HEK293 (cell line): ENCODE data around the gene ERG.

Source experiments
- CTCF ChIA-PET: fragments of 350-600 bp; formaldehyde crosslinking; extraction: SDS; loops from one replicate; lab custom pipeline; 2021; ENCODE audit warnings: antibody characterized with exemption; lab: Yijun Ruan, JAX
- POLR2A ChIA-PET: fragments of 300-600 bp; formaldehyde crosslinking; extraction: SDS; loops from one replicate; lab custom pipeline; 2020; ENCODE audit warnings: antibody characterized with exemption, inconsistent platforms; lab: Yijun Ruan, JAX
- H3K27ac ChIP-seq: fragments of 200-500 bp; sonication (Bioruptor generic); 2 replicates; pipeline ENCODE4 v1.5.1; 2014; ENCODE audit warnings: low read depth, low read length, control low read depth, inconsistent platforms; ENCODE audit errors: extremely low read depth
- H3K36me3 ChIP-seq, 2 experiments: fragments of 200-500 bp in 1 of 2; sonication (Bioruptor generic) in 1 of 2; 1 replicate in 1 of 2; 2 replicates in 1 of 2; pipeline ENCODE4 v1.5.1; 2014 to 2017; ENCODE audit warnings: inconsistent platforms in 2 of 2, low read length in 2 of 2; ENCODE audit not compliant: control insufficient read depth in 2 of 2, insufficient read depth in 1 of 2
- H3K4me1 ChIP-seq: fragments of 200-500 bp; sonication (Bioruptor generic); 2 replicates; pipeline ENCODE4 v1.5.1; 2014; ENCODE audit warnings: mild to moderate bottlenecking, low read length, inconsistent platforms; ENCODE audit not compliant: control insufficient read depth, insufficient read depth
- H3K4me3 ChIP-seq: 2 replicates; pipeline ENCODE4 v1.5.1; 2011; ENCODE audit warnings: low read depth, mild to moderate bottlenecking, control low read depth, low read length, moderate library complexity
- H3K9me3 ChIP-seq: fragments of 200-500 bp; sonication (Bioruptor generic); 2 replicates; pipeline ENCODE4 v1.5.1; 2014; ENCODE audit warnings: low read depth, low read length, inconsistent platforms; ENCODE audit not compliant: control insufficient read depth, insufficient read depth
- ELK4 ChIP-seq: IDR thresholded peaks from 2 replicates; pipeline ENCODE4 v1.6.1; 2011; ENCODE audit warnings: mild to moderate bottlenecking, low read depth, low read length, borderline replicate concordance
- GLIS1 ChIP-seq: fragments of 450-650 bp; formaldehyde crosslinking; IDR thresholded peaks from 2 replicates; pipeline ENCODE4 v1.5.1; 2016; ENCODE audit warnings: missing biosample characterization, missing genetic modification characterization
- GLIS2 ChIP-seq: fragments of 450-650 bp; formaldehyde crosslinking; IDR thresholded peaks from 2 replicates; pipeline ENCODE4 v1.5.1; 2016; ENCODE audit warnings: missing biosample characterization, missing genetic modification characterization
- HOXA7 ChIP-seq: sonication (generic); formaldehyde crosslinking; IDR thresholded peaks from 2 replicates; pipeline ENCODE4 v1.8.1; 2022; ENCODE audit warnings: missing genetic modification reagents, borderline replicate concordance
- HOXD13 ChIP-seq: sonication (generic); formaldehyde crosslinking; IDR thresholded peaks from 2 replicates; pipeline ENCODE4 v1.8.0; 2022; ENCODE audit warnings: missing genetic modification reagents, borderline replicate concordance
- PRDM10 ChIP-seq: fragments of 450-650 bp; formaldehyde crosslinking; IDR thresholded peaks from 2 replicates; pipeline ENCODE4 v1.5.1; 2016; ENCODE audit warnings: missing biosample characterization, missing genetic modification characterization
- SCRT1 ChIP-seq: fragments of 450-650 bp; formaldehyde crosslinking; IDR thresholded peaks from 2 replicates; pipeline ENCODE4 v1.5.1; 2016; ENCODE audit warnings: missing biosample characterization, missing genetic modification characterization, borderline replicate concordance
- SCRT2 ChIP-seq: fragments of 450-650 bp; formaldehyde crosslinking; IDR thresholded peaks from 2 replicates; pipeline ENCODE4 v1.5.1; 2016; ENCODE audit warnings: missing biosample characterization, missing genetic modification characterization
- SETDB1 ChIP-seq: IDR thresholded peaks from one replicate; pipeline ENCODE4 v1.6.1; 2017; ENCODE audit warnings: mild to moderate bottlenecking, low read length, moderate library complexity, mixed read lengths; ENCODE audit not compliant: insufficient read length
- ZBTB1 ChIP-seq: fragments of 450-650 bp; formaldehyde crosslinking; IDR thresholded peaks from 2 replicates; pipeline ENCODE4 v1.5.1; 2016; ENCODE audit warnings: missing biosample characterization, missing genetic modification characterization
- ZBTB11 ChIP-seq: fragments of 450-650 bp; formaldehyde crosslinking; conservative IDR thresholded peaks from 2 replicates; pipeline ENCODE4 v1.5.1; 2016; ENCODE audit warnings: low read depth, missing biosample characterization, missing genetic modification characterization
- ZNF155 ChIP-seq: fragments of 450-650 bp; formaldehyde crosslinking; IDR thresholded peaks from 2 replicates; pipeline ENCODE4 v1.5.1; 2016; ENCODE audit warnings: missing biosample characterization, missing genetic modification characterization
- ZNF202 ChIP-seq: fragments of 450-650 bp; formaldehyde crosslinking; IDR thresholded peaks from 2 replicates; pipeline ENCODE4 v1.5.1; 2016; ENCODE audit warnings: missing biosample characterization, missing genetic modification characterization, borderline replicate concordance
- ZNF292 ChIP-seq: fragments of 450-650 bp; formaldehyde crosslinking; IDR thresholded peaks from 2 replicates; pipeline ENCODE4 v1.5.1; 2016; ENCODE audit warnings: low read depth, missing biosample characterization, missing genetic modification characterization, borderline replicate concordance
- ZNF362 ChIP-seq: fragments of 450-650 bp; formaldehyde crosslinking; IDR thresholded peaks from 2 replicates; pipeline ENCODE4 v1.5.1; 2016; ENCODE audit warnings: missing biosample characterization, missing genetic modification characterization
- ZNF404 ChIP-seq: fragments of 450-650 bp; formaldehyde crosslinking; IDR thresholded peaks from 2 replicates; pipeline ENCODE4 v1.5.1; 2017; ENCODE audit warnings: missing biosample characterization, missing genetic modification characterization
- ZNF677 ChIP-seq: fragments of 450-650 bp; IDR thresholded peaks from 2 replicates; pipeline ENCODE4 v1.5.0; 2018; ENCODE audit warnings: missing biosample characterization, mild to moderate bottlenecking, missing genetic modification characterization, moderate library complexity
- ZNF792 ChIP-seq: fragments of 450-650 bp; formaldehyde crosslinking; IDR thresholded peaks from 2 replicates; pipeline ENCODE4 v1.5.1; 2016; ENCODE audit warnings: missing biosample characterization, missing genetic modification characterization
- ZSCAN18 ChIP-seq: fragments of 450-650 bp; formaldehyde crosslinking; IDR thresholded peaks from 2 replicates; pipeline ENCODE4 v1.5.1; 2016; ENCODE audit warnings: missing biosample characterization, missing genetic modification characterization
- ZSCAN30 ChIP-seq: fragments of 450-650 bp; IDR thresholded peaks from 2 replicates; pipeline ENCODE4 v1.5.1; 2018; ENCODE audit warnings: missing biosample characterization, mild to moderate bottlenecking, missing genetic modification characterization, moderate library complexity

ERG gene

GRCh38 chr21:38498057-38498833 lies at the start of gene ERG:
Gene ERG, minus strand, starts transcription at chr21:38498477. Its CDS starts 97 bp downstream, at chr21:38498380.
- no peaks in the 10 kb centered on the region for H3K36me3 ChIP-seq
- CTCF ChIA-PET, result no interaction called here
- H3K4me3 ChIP-seq, result no peak within 1 kb of the TSS
- no peaks in the 10 kb centered on the region for H3K9me3 ChIP-seq
- H3K27ac ChIP-seq, result no peak within 1 kb of the TSS
- no peak for TF ChIP-seq SCRT1 (tag by site-specific recombination)
- no peaks in the 10 kb centered on the region for H3K4me1 ChIP-seq
- POLR2A ChIA-PET, result no interaction called here

- no peaks in the 10 kb centered on the region for H3K36me3 ChIP-seq
- ChIA-PET CTCF (no interaction called here), POLR2A (no interaction called here)
- H3K27ac ChIP-seq, result no peak overlapping the region
- no peaks in the 10 kb centered on the region for H3K4me1 ChIP-seq
- TF ChIP-seq ZNF404 (tag by site-specific recombination) (no peak), GLIS1 (no peak), ZNF792 (tag by site-specific recombination) (no peak), HOXD13 (no peak), ZNF155 (tag by site-specific recombination) (no peak), ZNF202 (no peak), ZSCAN30 (tag by site-specific recombination) (no peak), ZNF677 (tag by site-specific recombination) (no peak), GLIS2 (tag by site-specific recombination) (no peak), PRDM10 (tag by site-specific recombination) (no peak)
- H3K9me3 ChIP-seq, result no peaks in the 10 kb centered on the region
- no peak overlapping the region for H3K4me3 ChIP-seq
Observed at GRCh38 chr21:38544661-38545060, 46.4 kb upstream of the ERG start.

GRCh38 chr21:38542263-38542662 lies 44.0 kb upstream of the ERG start:
- Histone ChIP-seq H3K27ac (no peak overlapping the region), H3K4me1 (no peaks in the 10 kb centered on the region), H3K36me3 (no peaks in the 10 kb centered on the region), H3K4me3 (no peak overlapping the region), H3K9me3 (no peaks in the 10 kb centered on the region)
- CTCF ChIA-PET, result no interaction called here
- POLR2A ChIA-PET, result no interaction called here
- TF ChIP-seq ZNF292 (tag by site-specific recombination), result no peak
- TF ChIP-seq ZNF404 (tag by site-specific recombination), result no peak
- no peak for TF ChIP-seq ZNF362
- no peak for TF ChIP-seq ZNF155 (tag by site-specific recombination)
- no peak for TF ChIP-seq ZBTB1 (tag by site-specific recombination)
- no peak for TF ChIP-seq ZSCAN18
- no peak for TF ChIP-seq ZNF677 (tag by site-specific recombination)
- no peak for TF ChIP-seq ELK4
- TF ChIP-seq SCRT2 (tag by site-specific recombination), result no peak
- no peak for TF ChIP-seq HOXA7
- TF ChIP-seq ZBTB11 (tag by site-specific recombination), result no peak
- TF ChIP-seq SETDB1, result no peak
